Osteoblast (primary cell): ENCODE measurements around the gene AMN. TPM values are rescaled to one million over a fixed set of nuclear protein-coding genes. Genes with fewer than 3 reads are reported as not detected.

Experiments
- DNase-seq: peaks from one replicate; pipeline ENCODE4 v3.0.0; 2011; ENCODE audit warnings: low spot score, mixed read lengths; ENCODE audit not compliant: insufficient read length; ENCODE audit errors: missing footprints
- H2AFZ ChIP-seq: 2 replicates; pipeline ENCODE4 v1.6.0; 2011; ENCODE audit warnings: mild to moderate bottlenecking, low read length
- H3K27ac ChIP-seq: 2 replicates; pipeline ENCODE4 v1.5.1; 2011; ENCODE audit warnings: mild to moderate bottlenecking, low read depth, low read length, moderate library complexity
- H3K27me3 ChIP-seq: 2 replicates; pipeline ENCODE4 v1.6.0; 2012; ENCODE audit warnings: mild to moderate bottlenecking, control low read depth, inconsistent platforms, low read length, moderate library complexity; ENCODE audit not compliant: insufficient read depth
- H3K36me3 ChIP-seq: 2 replicates; pipeline ENCODE4 v1.5.1; 2011; ENCODE audit warnings: mild to moderate bottlenecking, low read length, control low read depth, moderate library complexity; ENCODE audit not compliant: insufficient read depth
- H3K4me1 ChIP-seq: 2 replicates; pipeline ENCODE4 v1.5.1; 2011; ENCODE audit warnings: mild to moderate bottlenecking, low read length, control low read depth, moderate library complexity; ENCODE audit not compliant: insufficient read depth
- H3K4me2 ChIP-seq: 2 replicates; pipeline ENCODE4 v1.6.0; 2011; ENCODE audit warnings: mild to moderate bottlenecking, low read length; ENCODE audit not compliant: insufficient read depth
- H3K4me3 ChIP-seq: fragments of 200-600 bp; sonication (generic); 3 replicates; pipeline ENCODE4 v1.5.1; 2012; ENCODE audit warnings: mild to moderate bottlenecking, low read length, inconsistent platforms; ENCODE audit not compliant: insufficient read depth
- H3K79me2 ChIP-seq: 2 replicates; pipeline ENCODE4 v1.6.0; 2012; ENCODE audit warnings: mild to moderate bottlenecking, low read length, control low read depth, inconsistent platforms; ENCODE audit not compliant: insufficient read depth
- H3K9me3 ChIP-seq: 2 replicates; pipeline ENCODE4 v1.5.1; 2011; ENCODE audit warnings: low read depth, low read length, control low read depth
- H4K20me1 ChIP-seq: 2 replicates; pipeline ENCODE4 v1.6.0; 2012; ENCODE audit warnings: mild to moderate bottlenecking, low read length, control low read depth; ENCODE audit not compliant: insufficient read depth
- CTCF ChIP-seq: IDR thresholded peaks from 2 replicates; pipeline ENCODE4 v1.5.1; 2011; ENCODE audit warnings: mild to moderate bottlenecking, low read depth, low read length, moderate library complexity; ENCODE audit errors: extremely low read depth
- total RNA-seq: library from RNA; depleted of rRNA; stranded (reverse); fragments of >200 nt; gene quantifications from 2 replicates; pipeline ENCODE4 v1.2.3, GENCODE V29; 2012

Gene AMN
- total RNA-seq, 1 donor = under 0.01 TPM

- DNase-seq = no peak
- H2AFZ ChIP-seq = no peak overlapping the region
- H3K27me3 ChIP-seq = no peaks in the 10 kb centered on the region
- H3K9me3 ChIP-seq = no peaks in the 10 kb centered on the region
- H3K4me3 ChIP-seq = no peak overlapping the region
- TF ChIP-seq CTCF = no peak
- H3K79me2 ChIP-seq = no peaks in the 10 kb centered on the region
- no peaks in the 10 kb centered on the region for H3K4me1 ChIP-seq
- H3K4me2 ChIP-seq = no peak overlapping the region
- peaks cover 90% of the 10 kb centered on the region for H3K36me3 ChIP-seq
- no peaks in the 10 kb centered on the region for H4K20me1 ChIP-seq
- H3K27ac ChIP-seq = no peak overlapping the region
Measured at GRCh38 chr14:102962111-102962627, 39.7 kb downstream of the AMN start.

GRCh38 chr14:102964152-102964730 lies 41.8 kb downstream of the AMN start:
- H3K9me3 ChIP-seq = no peaks in the 10 kb centered on the region
- no peak for TF ChIP-seq CTCF
- no peak for DNase-seq
- no peak overlapping the region for H3K4me3 ChIP-seq
- no peaks in the 10 kb centered on the region for H3K27me3 ChIP-seq
- peaks cover 92% of the 10 kb centered on the region for H3K36me3 ChIP-seq
- H2AFZ ChIP-seq = no peak overlapping the region
- no peaks in the 10 kb centered on the region for H3K79me2 ChIP-seq
- H3K4me2 ChIP-seq = no peak overlapping the region
- H4K20me1 ChIP-seq = no peaks in the 10 kb centered on the region
- H3K27ac ChIP-seq = no peak overlapping the region
- H3K4me1 ChIP-seq = no peaks in the 10 kb centered on the region

- Histone ChIP-seq H3K27me3 (no peaks in the 10 kb centered on the region), H3K4me1 (no peaks in the 10 kb centered on the region), H3K9me3 (no peaks in the 10 kb centered on the region), H2AFZ (no peak overlapping the region), H4K20me1 (no peaks in the 10 kb centered on the region), H3K4me3 (no peak overlapping the region), H3K36me3 (peaks cover 92% of the 10 kb centered on the region), H3K4me2 (no peak overlapping the region), H3K27ac (no peak overlapping the region), H3K79me2 (no peaks in the 10 kb centered on the region)
- TF ChIP-seq CTCF = no peak
- no peak for DNase-seq
Measured at GRCh38 chr14:102965282-102965681, 42.8 kb downstream of the AMN start.

- Histone ChIP-seq H3K79me2 (no peaks in the 10 kb centered on the region), H3K4me3 (no peak overlapping the region), H3K4me2 (no peak overlapping the region), H4K20me1 (no peaks in the 10 kb centered on the region), H3K9me3 (no peaks in the 10 kb centered on the region), H3K27ac (no peak overlapping the region), H3K36me3 (peaks cover 94% of the 10 kb centered on the region), H3K27me3 (no peaks in the 10 kb centered on the region), H2AFZ (no peak overlapping the region), H3K4me1 (no peaks in the 10 kb centered on the region)
- no peak for DNase-seq
- TF ChIP-seq CTCF = no peak
Measured at GRCh38 chr14:102965971-102966655, 43.6 kb downstream of the AMN start.
